Measurements from ENCODE around the gene KCNC4.

DNA sequence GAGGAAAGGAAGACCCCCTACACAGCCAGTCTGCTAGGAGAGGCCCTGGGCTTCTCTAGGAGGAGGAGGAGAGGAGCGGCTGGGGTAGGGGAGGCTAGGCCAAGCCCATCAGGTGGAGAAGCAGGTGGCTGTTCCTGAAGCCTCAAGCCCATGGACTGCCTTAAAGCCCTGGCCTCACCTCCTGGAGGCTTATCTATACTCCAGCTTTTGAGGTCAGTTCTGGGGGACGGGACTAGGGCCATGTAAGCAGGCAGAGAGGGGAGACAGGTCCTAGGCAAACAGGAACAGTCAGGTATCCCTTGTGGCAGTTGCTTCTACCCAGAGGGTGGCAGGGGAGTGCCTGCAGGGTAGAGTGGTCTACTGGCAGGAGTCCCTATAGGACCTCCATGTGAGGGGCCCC lies 40.6 kb downstream of the KCNC4 start:
- TF ChIP-seq POLR2A (IDR thresholded peaks at IDR 0.05) (no peak), EP300 (IDR thresholded peaks at IDR 0.05) (no peak)
- TF ChIP-seq, protein P1, sequence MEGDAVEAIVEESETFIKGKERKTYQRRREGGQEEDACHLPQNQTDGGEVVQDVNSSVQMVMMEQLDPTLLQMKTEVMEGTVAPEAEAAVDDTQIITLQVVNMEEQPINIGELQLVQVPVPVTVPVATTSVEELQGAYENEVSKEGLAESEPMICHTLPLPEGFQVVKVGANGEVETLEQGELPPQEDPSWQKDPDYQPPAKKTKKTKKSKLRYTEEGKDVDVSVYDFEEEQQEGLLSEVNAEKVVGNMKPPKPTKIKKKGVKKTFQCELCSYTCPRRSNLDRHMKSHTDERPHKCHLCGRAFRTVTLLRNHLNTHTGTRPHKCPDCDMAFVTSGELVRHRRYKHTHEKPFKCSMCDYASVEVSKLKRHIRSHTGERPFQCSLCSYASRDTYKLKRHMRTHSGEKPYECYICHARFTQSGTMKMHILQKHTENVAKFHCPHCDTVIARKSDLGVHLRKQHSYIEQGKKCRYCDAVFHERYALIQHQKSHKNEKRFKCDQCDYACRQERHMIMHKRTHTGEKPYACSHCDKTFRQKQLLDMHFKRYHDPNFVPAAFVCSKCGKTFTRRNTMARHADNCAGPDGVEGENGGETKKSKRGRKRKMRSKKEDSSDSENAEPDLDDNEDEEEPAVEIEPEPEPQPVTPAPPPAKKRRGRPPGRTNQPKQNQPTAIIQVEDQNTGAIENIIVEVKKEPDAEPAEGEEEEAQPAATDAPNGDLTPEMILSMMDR (IDR thresholded peaks at IDR 0.05): no peak
